K562 (cell line): ENCODE data around the gene RHBG. TPM values are rescaled to one million over a fixed set of nuclear protein-coding genes. Genes with fewer than 3 reads are reported as not detected.

Experiments
- CCNT2 ChIP-seq: IDR thresholded peaks from 2 replicates; pipeline ENCODE4 v1.6.1; 2011; ENCODE audit warnings: borderline replicate concordance, low read depth, mild to moderate bottlenecking, moderate library complexity, mixed read lengths, low read length; ENCODE audit not compliant: insufficient read length; ENCODE audit errors: extremely low read depth
- CREBBP ChIP-seq: IDR thresholded peaks from one replicate; pipeline ENCODE4 v1.6.1; 2012; ENCODE audit warnings: low read depth, mild to moderate bottlenecking, control low read depth, inconsistent platforms, low read length
- CREM ChIP-seq: IDR thresholded peaks from 2 replicates; pipeline ENCODE4 v1.6.1; 2014; ENCODE audit warnings: antibody characterized with exemption, low read depth
- EHMT2 ChIP-seq: fragments of 450-650 bp; IDR thresholded peaks from 2 replicates; pipeline ENCODE4 v1.6.1; 2018; ENCODE audit warnings: antibody characterized with exemption
- ETS2 ChIP-seq: IDR thresholded peaks from 2 replicates; pipeline ENCODE4 v1.6.1; 2016; ENCODE audit warnings: borderline replicate concordance, missing genetic modification characterization, mild to moderate bottlenecking, moderate library complexity, missing compliant biosample characterization; ENCODE audit not compliant: poor library complexity, severe bottlenecking
- MYC ChIP-seq, 2 experiments: fragments of 250-450 bp in 1 of 2; sonication (Bioruptor Pico) in 1 of 2; IDR thresholded peaks; 2 replicates each; pipeline versions ENCODE4 v1.5.1 to v1.6.1; 2012 to 2021; ENCODE audit warnings: low read depth in 2 of 2, borderline replicate concordance in 1 of 2, improper control_type of control experiment in 1 of 2, low read length in 1 of 2, mild to moderate bottlenecking in 1 of 2, moderate library complexity in 1 of 2
- NBN ChIP-seq: fragments of 450-650 bp; IDR thresholded peaks from 2 replicates; pipeline ENCODE4 v1.6.1; 2016; ENCODE audit warnings: low read depth, mild to moderate bottlenecking
- NFE2 ChIP-seq: IDR thresholded peaks from 2 replicates; pipeline ENCODE4 v1.6.1; 2014; ENCODE audit warnings: antibody characterized with exemption, low read depth
- PRMT5 ChIP-seq: sonication (generic); formaldehyde crosslinking; IDR thresholded peaks from 2 replicates; pipeline ENCODE4 v1.5.0; 2020; ENCODE audit warnings: missing genetic modification reagents
- PYGO2 ChIP-seq: fragments of 450-650 bp; IDR thresholded peaks from 2 replicates; pipeline ENCODE4 v1.6.1; 2016; ENCODE audit warnings: mild to moderate bottlenecking, missing genetic modification characterization, moderate library complexity, missing compliant biosample characterization
- SMAD4 ChIP-seq: fragments of 250-450 bp; sonication (Bioruptor Pico); conservative IDR thresholded peaks from 2 replicates; pipeline ENCODE4 v1.8.0; 2021; ENCODE audit warnings: inconsistent platforms, mild to moderate bottlenecking, moderate library complexity
- SREBF2 ChIP-seq: sonication (generic); formaldehyde crosslinking; IDR thresholded peaks from 2 replicates; pipeline ENCODE4 v1.4.0; 2020; ENCODE audit warnings: mild to moderate bottlenecking, missing genetic modification reagents
- ZKSCAN8 ChIP-seq: fragments of 200-800 bp; sonication (Bioruptor generic); IDR thresholded peaks from 2 replicates; pipeline ENCODE4 v1.6.1; 2016; ENCODE audit warnings: missing genetic modification characterization, missing compliant biosample characterization
- polyA plus RNA-seq, 8 experiments: library from polyadenylated mRNA; depleted of rRNA in 4 of 8; stranded (reverse) in 5 of 8; unstranded in 3 of 8; fragments of >200 nt; fragmentation: Nextera tagmentation in 2 of 8; fragmentation: Illumina TruSeq in 1 of 8; extraction: Ambion mirVana in 2 of 8; extraction: Trizol in 1 of 8; gene quantifications; 2 replicates each; pipeline versions ENCODE4 v1.2.1 to v1.2.3, GENCODE V29; 2011 to 2014; ENCODE audit warnings: inconsistent platforms in 1 of 8, missing spikeins in 1 of 8
- total RNA-seq, 7 experiments: library from RNA; depleted of rRNA in 6 of 7; stranded (reverse); fragments of >200 nt in 6 of 7; fragmentation: Illumina TruSeq in 2 of 7; extraction: Trizol in 2 of 7; gene quantifications; 2 replicates each; pipeline versions ENCODE4 v1.2.1 to v1.2.3, GENCODE V29; 2011 to 2021; ENCODE audit warnings: low replicate concordance in 1 of 7
- TF ChIP-seq, protein P1 (sequence below), 2 experiments: fragments of 450-650 bp; formaldehyde crosslinking in 1 of 2; IDR thresholded peaks; 2 replicates each; pipeline versions ENCODE4 v1.4.0 to v1.6.1; 2014 to 2020; ENCODE audit warnings: mild to moderate bottlenecking in 2 of 2, borderline replicate concordance in 1 of 2, low read depth in 1 of 2
- TF ChIP-seq, protein P2 (sequence below): fragments of 450-650 bp; IDR thresholded peaks from 2 replicates; pipeline ENCODE4 v1.6.1; 2016; ENCODE audit warnings: mild to moderate bottlenecking
- TF ChIP-seq, protein P3 (sequence below): sonication (generic); IDR thresholded peaks from 2 replicates; pipeline ENCODE4 v1.6.1; 2016

Gene RHBG
- total and polyA plus RNA-seq, 9 of the 15 experiments (the other 6 are each of a cell fraction or from before 2014, with no cell fraction given) = not detected

DNA sequence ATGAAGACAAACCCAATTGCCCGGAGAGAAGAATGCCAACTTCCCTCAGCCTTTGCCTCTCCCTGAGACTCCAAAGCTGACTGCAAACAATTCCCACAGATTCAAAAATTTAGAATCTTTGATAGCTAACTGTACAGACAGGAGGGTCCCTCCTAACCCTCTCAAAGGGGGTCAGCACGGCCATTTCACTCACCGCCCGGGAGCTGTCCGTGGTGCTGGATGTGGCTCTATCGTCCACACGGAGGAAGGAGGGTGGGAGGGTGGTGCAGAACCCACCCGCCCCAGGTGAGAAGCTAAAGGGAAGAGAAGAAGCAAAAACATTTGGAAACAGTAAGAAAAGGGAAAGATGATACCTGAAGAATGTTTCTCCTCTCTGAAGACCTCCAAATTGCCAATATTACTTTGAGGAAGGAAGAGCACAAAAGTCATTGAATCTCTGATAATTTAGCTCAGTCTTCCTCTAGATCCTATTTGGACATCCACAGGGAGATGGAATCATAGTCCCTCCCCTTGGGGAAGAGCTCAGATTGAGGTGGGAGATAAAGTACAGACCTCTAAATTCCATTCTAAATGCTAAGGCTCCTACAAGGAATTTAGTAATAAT lies 45.6 kb downstream of the RHBG start (continued):
- TF ChIP-seq, protein P1, sequence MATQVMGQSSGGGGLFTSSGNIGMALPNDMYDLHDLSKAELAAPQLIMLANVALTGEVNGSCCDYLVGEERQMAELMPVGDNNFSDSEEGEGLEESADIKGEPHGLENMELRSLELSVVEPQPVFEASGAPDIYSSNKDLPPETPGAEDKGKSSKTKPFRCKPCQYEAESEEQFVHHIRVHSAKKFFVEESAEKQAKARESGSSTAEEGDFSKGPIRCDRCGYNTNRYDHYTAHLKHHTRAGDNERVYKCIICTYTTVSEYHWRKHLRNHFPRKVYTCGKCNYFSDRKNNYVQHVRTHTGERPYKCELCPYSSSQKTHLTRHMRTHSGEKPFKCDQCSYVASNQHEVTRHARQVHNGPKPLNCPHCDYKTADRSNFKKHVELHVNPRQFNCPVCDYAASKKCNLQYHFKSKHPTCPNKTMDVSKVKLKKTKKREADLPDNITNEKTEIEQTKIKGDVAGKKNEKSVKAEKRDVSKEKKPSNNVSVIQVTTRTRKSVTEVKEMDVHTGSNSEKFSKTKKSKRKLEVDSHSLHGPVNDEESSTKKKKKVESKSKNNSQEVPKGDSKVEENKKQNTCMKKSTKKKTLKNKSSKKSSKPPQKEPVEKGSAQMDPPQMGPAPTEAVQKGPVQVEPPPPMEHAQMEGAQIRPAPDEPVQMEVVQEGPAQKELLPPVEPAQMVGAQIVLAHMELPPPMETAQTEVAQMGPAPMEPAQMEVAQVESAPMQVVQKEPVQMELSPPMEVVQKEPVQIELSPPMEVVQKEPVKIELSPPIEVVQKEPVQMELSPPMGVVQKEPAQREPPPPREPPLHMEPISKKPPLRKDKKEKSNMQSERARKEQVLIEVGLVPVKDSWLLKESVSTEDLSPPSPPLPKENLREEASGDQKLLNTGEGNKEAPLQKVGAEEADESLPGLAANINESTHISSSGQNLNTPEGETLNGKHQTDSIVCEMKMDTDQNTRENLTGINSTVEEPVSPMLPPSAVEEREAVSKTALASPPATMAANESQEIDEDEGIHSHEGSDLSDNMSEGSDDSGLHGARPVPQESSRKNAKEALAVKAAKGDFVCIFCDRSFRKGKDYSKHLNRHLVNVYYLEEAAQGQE (IDR thresholded peaks at IDR 0.05; ENCODE audit: borderline replicate concordance) = peak; percentile 98
- TF ChIP-seq, protein P1 (CRISPR knock-in tag; IDR thresholded peaks at IDR 0.05; ENCODE audit: low read depth) = peak; percentile 95
- TF ChIP-seq, protein P2, sequence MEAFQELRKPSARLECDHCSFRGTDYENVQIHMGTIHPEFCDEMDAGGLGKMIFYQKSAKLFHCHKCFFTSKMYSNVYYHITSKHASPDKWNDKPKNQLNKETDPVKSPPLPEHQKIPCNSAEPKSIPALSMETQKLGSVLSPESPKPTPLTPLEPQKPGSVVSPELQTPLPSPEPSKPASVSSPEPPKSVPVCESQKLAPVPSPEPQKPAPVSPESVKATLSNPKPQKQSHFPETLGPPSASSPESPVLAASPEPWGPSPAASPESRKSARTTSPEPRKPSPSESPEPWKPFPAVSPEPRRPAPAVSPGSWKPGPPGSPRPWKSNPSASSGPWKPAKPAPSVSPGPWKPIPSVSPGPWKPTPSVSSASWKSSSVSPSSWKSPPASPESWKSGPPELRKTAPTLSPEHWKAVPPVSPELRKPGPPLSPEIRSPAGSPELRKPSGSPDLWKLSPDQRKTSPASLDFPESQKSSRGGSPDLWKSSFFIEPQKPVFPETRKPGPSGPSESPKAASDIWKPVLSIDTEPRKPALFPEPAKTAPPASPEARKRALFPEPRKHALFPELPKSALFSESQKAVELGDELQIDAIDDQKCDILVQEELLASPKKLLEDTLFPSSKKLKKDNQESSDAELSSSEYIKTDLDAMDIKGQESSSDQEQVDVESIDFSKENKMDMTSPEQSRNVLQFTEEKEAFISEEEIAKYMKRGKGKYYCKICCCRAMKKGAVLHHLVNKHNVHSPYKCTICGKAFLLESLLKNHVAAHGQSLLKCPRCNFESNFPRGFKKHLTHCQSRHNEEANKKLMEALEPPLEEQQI = 0 out of 2 replicates have a peak, but pooled peaks have one; percentile 44
- TF ChIP-seq SREBF2 (CRISPR knock-in tag) (no peak), ETS2 (tag) (no peak), ZKSCAN8 (CRISPR knock-in tag) (no peak), CCNT2 (no peak), NBN (no peak), MYC (IDR thresholded peaks at IDR 0.05; ENCODE audit: low read depth, low read length) (no peak), MYC (CRISPR knock-in tag; IDR thresholded peaks at IDR 0.05; ENCODE audit: borderline replicate concordance, low read depth) (no peak), PRMT5 (peak; percentile 93), CREM (0 out of 2 replicates have a peak, but pooled peaks have one; percentile 21), SMAD4 (CRISPR knock-in tag) (0 out of 2 replicates have a peak, but pooled peaks have one; percentile 24), PYGO2 (tag) (no peak), EHMT2 (peak; percentile 98), NFE2 (no peak), CREBBP (no peak)
- TF ChIP-seq, protein P3, sequence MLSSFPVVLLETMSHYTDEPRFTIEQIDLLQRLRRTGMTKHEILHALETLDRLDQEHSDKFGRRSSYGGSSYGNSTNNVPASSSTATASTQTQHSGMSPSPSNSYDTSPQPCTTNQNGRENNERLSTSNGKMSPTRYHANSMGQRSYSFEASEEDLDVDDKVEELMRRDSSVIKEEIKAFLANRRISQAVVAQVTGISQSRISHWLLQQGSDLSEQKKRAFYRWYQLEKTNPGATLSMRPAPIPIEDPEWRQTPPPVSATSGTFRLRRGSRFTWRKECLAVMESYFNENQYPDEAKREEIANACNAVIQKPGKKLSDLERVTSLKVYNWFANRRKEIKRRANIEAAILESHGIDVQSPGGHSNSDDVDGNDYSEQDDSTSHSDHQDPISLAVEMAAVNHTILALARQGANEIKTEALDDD = no peak
